ENCODE measurements around the gene CYB5R3.
A peak's percentile ranks its signal among the peaks of the same experiment; 100 is the strongest.
"Not testable (repeated sequence)": the region's sequence is repeated elsewhere in the genome, so short reads cannot be mapped to it uniquely, and the experiment has no call there.

The CYB5R3 gene

GRCh38 chr22:42683578-42684283, 34.5 kb upstream of the CYB5R3 start:
- Mint-ChIP-seq H3K4me1 (no peaks in the 10 kb centered on the region), H3K9me3 (peaks cover 8 to 12% of the 10 kb centered on the region in 2 donors), H3K27me3 (no peaks in the 10 kb centered on the region), H3K4me3 (no peak overlapping the region), H3K27ac (no peak overlapping the region)
- DNase-seq (no peak), ATAC-seq (no peak)

DNA sequence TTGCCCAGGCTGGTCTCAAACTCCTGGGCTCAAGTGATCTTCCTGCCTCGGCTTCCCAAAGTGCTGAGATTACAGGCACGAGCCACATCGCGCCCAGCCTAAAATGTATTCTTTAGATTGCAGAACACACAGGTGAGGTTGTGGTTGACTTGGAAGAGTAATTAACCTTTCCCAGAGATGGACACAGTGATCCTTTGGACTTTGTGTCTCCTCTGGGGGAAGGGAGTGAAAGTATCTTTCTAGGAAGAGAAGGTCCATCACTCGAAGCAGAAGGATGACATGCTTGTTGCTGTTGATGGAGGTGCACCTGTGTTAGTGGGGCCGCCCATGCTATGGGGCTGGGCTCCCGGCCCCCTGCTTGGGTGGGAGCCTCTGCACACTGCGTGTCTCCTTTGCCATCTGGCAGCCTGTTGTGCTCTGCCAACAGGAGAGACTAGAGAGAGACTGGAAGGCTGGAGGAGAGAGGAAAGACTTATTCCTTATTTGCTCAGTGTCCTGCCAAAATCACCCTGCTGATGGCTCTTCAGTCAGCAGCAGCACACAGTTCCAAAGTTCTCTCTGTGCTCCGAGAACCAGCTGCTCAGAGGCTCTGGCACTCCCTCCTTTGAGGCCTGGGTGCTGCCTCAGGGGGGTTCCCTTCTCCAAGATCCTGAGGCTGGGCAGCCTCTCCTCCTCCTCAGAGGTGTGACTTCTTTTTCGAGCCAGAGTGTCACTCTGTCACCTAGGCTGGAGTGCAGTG, 33.1 kb upstream of the CYB5R3 start:
- H3K27ac Mint-ChIP-seq: peak overlapping the region in 1 of 2 donors; percentile 22
- no peaks in the 10 kb centered on the region for H3K27me3 Mint-ChIP-seq
- H3K4me1 Mint-ChIP-seq: no peaks in the 10 kb centered on the region
- no peak for DNase-seq
- H3K9me3 Mint-ChIP-seq: peaks cover 8 to 25% of the 10 kb centered on the region in 2 donors
- no peak for ATAC-seq
- H3K4me3 Mint-ChIP-seq: no peak overlapping the region

DNA sequence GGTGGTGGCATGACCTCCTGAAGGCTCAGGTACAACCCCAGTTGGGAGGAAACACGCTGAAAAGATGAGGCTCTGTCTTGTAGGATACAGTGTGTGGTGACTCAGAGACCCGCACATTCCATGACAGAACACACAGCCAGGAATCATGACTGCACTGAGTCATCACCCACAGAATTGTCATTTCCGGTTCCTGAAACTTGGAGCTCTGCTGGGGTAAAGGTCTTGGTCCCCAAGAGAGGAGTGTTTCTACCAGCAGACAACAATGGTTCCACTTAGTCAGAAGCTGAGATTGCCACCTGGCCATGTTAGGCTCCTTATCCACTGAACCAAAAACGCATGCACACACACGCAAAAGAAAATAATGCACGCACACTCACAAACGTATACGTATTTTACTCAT, 31.5 kb upstream of the CYB5R3 start:
- no peak for DNase-seq
- no peak overlapping the region for H3K4me3 Mint-ChIP-seq
- no peak for ATAC-seq
- H3K9me3 Mint-ChIP-seq: peaks cover 8 to 25% of the 10 kb centered on the region in 2 donors
- no peak overlapping the region for H3K27ac Mint-ChIP-seq
- H3K27me3 Mint-ChIP-seq: no peaks in the 10 kb centered on the region
- no peaks in the 10 kb centered on the region for H3K4me1 Mint-ChIP-seq

GRCh38 chr22:42679691-42680090, 30.5 kb upstream of the CYB5R3 start:
- no peaks in the 10 kb centered on the region for H3K27me3 Mint-ChIP-seq
- H3K27ac Mint-ChIP-seq: no peak overlapping the region
- no peak for ATAC-seq

GRCh38 chr22:42678894-42679293, 29.7 kb upstream of the CYB5R3 start:
- no peaks in the 10 kb centered on the region for H3K27me3 Mint-ChIP-seq
- H3K9me3 Mint-ChIP-seq: peaks cover 8 to 25% of the 10 kb centered on the region in 2 donors
- no peak for ATAC-seq
- no peak overlapping the region for H3K4me3 Mint-ChIP-seq
- DNase-seq: no peak
- no peak overlapping the region for H3K27ac Mint-ChIP-seq
- no peaks in the 10 kb centered on the region for H3K4me1 Mint-ChIP-seq

More at GRCh38 chr22:42679691-42680090, 30.5 kb upstream of the CYB5R3 start:
- Mint-ChIP-seq H3K9me3 (peaks cover 8 to 25% of the 10 kb centered on the region in 2 donors), H3K4me3 (no peak overlapping the region), H3K4me1 (no peaks in the 10 kb centered on the region)
- no peak for DNase-seq

GRCh38 chr22:42677936-42678335, 28.7 kb upstream of the CYB5R3 start:
- H3K9me3 Mint-ChIP-seq: peaks cover 8 to 25% of the 10 kb centered on the region in 2 donors
- H3K4me3 Mint-ChIP-seq, DNase-seq, ATAC-seq, H3K4me1 Mint-ChIP-seq, H3K27ac Mint-ChIP-seq, H3K27me3 Mint-ChIP-seq: not testable (repeated sequence)

DNA sequence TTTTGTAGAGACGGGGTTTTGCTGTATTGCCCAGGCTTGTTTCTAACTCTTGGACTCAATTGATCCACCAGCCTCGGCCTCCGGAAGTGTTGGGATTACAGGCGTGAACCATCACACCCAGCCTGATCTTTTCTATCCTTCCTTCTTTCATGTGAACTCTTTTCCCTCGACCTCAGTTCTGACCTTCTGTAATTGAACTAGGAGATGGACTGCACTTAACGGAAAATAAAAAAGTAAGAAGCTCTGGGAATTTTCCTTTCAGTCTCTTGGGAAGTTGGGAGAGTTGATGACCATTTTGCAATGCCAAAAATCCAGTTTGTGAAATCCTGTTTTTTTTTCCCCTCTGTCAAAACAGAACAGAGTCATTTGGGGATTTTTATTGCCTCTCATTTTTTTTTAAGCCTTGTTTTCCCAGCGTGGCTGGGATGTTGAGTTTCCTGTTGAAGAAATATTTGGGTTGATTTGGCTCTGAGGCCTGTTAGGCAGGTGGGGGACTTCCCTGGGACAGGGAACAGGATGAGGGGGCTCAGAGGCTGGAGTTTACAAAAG, 26.9 kb upstream of the CYB5R3 start:
- no peak for ATAC-seq

DNA sequence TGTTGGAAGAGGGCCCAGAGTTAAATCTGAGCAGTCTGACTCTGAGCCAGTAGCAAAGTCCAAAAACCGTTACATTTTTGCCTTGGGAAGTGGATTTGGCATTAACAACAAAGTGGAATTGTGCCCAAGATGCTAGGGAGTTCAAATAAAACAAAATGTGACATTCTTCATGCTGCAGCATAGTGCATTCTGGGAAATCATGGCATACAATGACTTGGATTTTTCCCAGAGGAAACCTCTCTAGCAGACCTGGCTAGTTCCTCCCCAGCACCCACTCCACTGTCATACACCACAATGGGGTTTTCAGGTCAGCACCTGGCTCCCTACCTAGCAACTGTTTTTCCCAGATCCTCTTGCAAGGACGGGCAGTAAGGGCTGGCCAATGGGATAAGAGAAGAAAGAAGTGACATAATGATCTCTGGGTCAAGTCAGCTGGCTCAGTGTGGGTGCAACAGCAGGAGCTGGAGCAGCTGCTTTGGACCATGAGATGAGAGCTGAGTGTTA, 24.8 kb upstream of the CYB5R3 start:
- Mint-ChIP-seq H3K27ac (no peak overlapping the region), H3K4me3 (no peak overlapping the region), H3K27me3 (no peaks in the 10 kb centered on the region), H3K9me3 (peaks cover under 1 to 15% of the 10 kb centered on the region in 2 donors), H3K4me1 (peaks cover 18% of the 10 kb centered on the region)
- ATAC-seq (no peak), DNase-seq (no peak)

More for the DNA sequence above, 26.9 kb upstream of the CYB5R3 start:
- no peak for DNase-seq
- peaks cover 7% of the 10 kb centered on the region for H3K4me1 Mint-ChIP-seq
- no peak overlapping the region for H3K27ac Mint-ChIP-seq
- peaks cover 8 to 25% of the 10 kb centered on the region in 2 donors for H3K9me3 Mint-ChIP-seq
- no peaks in the 10 kb centered on the region for H3K27me3 Mint-ChIP-seq
- H3K4me3 Mint-ChIP-seq: no peak overlapping the region

DNA sequence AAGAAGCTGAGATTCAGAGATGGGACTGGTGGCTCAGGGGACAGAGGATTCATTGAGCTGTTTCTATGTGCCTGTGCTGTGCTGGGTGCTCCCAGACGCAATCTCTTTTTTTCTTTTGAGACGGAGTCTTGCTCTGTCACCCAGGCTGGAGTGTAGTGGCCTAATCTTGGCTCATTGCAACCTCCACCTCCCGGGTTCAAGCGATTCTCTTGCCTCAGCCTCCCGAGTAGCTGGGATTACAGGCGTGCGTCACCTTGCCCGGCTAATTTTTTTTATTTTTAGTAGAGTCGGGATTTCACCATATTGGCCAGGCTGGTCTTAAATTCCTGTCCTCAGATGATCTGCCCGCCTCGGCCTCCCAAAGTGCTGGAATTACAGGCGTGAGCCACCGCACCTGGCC, 23.9 kb upstream of the CYB5R3 start:
- DNase-seq, H3K9me3 Mint-ChIP-seq, H3K27me3 Mint-ChIP-seq, ATAC-seq, H3K27ac Mint-ChIP-seq, H3K4me3 Mint-ChIP-seq: not testable (repeated sequence)
- H3K4me1 Mint-ChIP-seq: peaks cover 18% of the 10 kb centered on the region

DNA sequence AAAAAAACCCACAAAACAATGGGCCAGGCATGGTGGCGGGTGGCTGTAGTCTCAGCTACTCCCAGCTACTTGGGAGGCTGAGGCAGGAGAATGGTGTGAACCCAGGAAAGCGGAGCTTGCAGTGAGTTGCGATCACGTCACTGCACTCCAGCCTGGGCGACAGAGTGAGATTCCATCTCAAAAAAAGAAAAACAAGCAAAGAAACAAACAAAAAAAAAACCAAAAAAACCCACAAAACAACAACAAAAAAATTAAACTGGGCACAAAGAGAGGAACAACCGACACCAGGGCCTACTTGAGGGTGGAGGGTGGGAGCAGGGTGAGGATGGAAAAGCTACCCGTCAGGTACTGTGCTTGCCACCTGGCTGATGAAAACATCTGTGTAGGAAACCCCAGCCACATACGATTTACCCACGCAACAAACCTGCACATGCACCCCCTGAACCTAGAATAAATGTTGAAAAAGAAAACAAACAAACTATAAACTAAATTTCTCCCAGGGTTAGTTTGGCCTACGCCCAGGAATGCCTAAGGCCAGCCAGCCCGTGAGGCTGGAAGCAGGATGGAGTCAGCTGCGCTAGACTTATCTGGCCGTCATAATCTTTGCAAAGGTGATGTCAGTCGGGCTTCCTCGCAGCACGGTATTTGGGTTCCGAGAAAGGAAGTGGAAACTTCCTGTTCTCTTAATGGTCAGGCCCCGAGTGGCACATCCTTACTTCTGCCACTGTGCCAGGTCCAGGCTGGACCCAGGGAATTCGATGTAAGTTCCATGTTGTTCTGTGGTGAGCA, 21.9 kb upstream of the CYB5R3 start:
- no peak for ATAC-seq
- Mint-ChIP-seq H3K9me3 (no peaks in the 10 kb centered on the region), H3K27ac (peak overlapping the region in 1 of 2 donors; percentile 34), H3K27me3 (no peaks in the 10 kb centered on the region), H3K4me1 (peaks cover 18% of the 10 kb centered on the region), H3K4me3 (no peak overlapping the region)
- no peak for DNase-seq

DNA sequence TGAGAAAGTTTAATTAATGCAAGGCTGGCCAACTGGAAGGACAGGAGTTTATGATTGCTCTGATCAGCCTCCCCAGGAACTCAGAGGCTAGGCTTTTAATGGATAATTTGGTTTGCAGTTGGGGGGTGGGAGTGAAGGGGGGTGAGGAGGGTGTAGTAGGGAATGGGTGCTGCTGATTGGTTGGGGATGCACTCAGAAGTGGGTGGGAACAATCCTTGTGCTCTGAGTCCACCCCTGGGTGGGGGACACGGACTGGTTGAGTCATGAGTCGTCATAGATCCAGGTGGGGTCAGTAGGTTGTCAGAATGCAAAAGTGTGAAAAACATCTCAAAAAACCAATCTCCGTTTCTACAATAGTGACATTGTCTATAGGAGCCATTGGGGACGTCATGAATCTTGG, 20.9 kb upstream of the CYB5R3 start:
- Mint-ChIP-seq H3K4me3 (no peak overlapping the region), H3K27ac (no peak overlapping the region), H3K27me3 (no peaks in the 10 kb centered on the region), H3K4me1 (peaks cover 18% of the 10 kb centered on the region), H3K9me3 (no peaks in the 10 kb centered on the region)
- DNase-seq (no peak), ATAC-seq (no peak)

DNA sequence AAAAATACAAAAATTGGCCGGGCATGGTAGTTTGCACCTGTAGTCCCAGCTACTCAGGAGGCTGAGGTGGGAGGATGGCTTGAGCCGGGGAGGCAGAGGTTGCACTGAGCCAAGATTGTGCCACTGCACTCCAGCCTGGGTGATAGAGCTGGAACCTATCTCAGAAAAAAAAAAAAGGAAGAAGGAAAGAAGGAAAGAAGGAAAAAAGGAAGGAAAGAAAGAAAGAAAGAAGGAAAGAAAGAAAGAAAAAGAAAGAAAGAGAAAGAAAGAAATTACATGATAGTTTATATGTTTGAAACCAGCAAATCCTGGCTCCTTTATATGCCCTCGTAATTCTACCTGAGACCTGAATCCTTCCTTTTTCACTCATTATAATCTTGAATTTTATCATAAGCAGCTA, 17.2 kb upstream of the CYB5R3 start:
- H3K27ac Mint-ChIP-seq, H3K9me3 Mint-ChIP-seq, ATAC-seq: not testable (repeated sequence)

GRCh38 chr22:42664976-42665831, 16.0 kb upstream of the CYB5R3 start:
- Mint-ChIP-seq H3K27me3 (no peaks in the 10 kb centered on the region), H3K4me3 (no peak overlapping the region), H3K9me3 (no peaks in the 10 kb centered on the region), H3K27ac (no peak overlapping the region), H3K4me1 (peaks cover 2% of the 10 kb centered on the region)
- ATAC-seq: no peak
- DNase-seq: no peak

More for the DNA sequence above, 17.2 kb upstream of the CYB5R3 start:
- DNase-seq, H3K4me3 Mint-ChIP-seq, H3K27me3 Mint-ChIP-seq: not testable (repeated sequence)
- H3K4me1 Mint-ChIP-seq: peaks cover 14% of the 10 kb centered on the region

- DNase-seq: peak; percentile 79 to 82
- Mint-ChIP-seq H3K4me1 (no peaks in the 10 kb centered on the region), H3K27me3 (peaks cover 5% of the 10 kb centered on the region), H3K27ac (peak overlapping the region in 1 of 2 donors; percentile 63), H3K9me3 (no peaks in the 10 kb centered on the region), H3K4me3 (peak overlapping the region; percentile 74 to 82)
- peak; percentile 91 for ATAC-seq
Measured at GRCh38 chr22:42661985-42662831, 13.0 kb upstream of the CYB5R3 start.

Measured in stimulated activated naive CD8-positive, alpha-beta T cell treated with anti-CD3 and anti-CD28 coated beads, Interleukin-15, amount 100 ng/mL, for 72 hours (primary cell).